Islet precursor cell (in vitro differentiated cells): ENCODE data around the gene CHST14.

Experiments
- DNase-seq: peaks from one replicate; pipeline ENCODE4 v3.0.0-alpha.2; 2018

Gene CHST14

DNA sequence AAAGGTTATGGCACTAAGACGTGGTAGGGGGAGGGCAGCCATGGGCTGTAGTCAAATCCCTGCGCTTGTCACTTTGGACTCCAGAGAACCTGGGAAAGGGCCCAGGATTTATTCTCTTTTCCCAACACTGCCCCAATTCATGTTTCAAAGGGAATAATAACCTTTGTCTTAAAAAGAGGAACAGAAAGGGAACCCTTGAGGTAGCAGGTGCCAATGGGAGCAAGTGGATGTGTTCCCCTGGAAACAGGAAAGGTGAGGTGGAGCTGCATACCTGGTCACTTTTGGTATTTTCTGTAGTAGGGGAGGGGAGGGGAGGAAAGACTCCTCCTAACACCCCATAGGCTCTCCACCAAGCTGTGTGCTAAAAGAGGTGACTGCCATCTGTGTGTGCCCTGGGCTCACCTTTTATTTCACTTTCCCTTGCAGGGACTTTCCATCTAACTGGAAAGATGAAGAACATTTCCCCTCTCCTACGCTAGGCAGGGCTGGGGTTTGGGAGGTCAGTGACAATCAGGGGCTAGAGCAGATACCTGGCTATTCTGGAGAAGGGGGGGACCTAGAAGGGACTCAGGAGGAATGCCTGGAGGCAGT, 6.1 kb upstream of the CHST14 start:
- no peak for DNase-seq

DNA sequence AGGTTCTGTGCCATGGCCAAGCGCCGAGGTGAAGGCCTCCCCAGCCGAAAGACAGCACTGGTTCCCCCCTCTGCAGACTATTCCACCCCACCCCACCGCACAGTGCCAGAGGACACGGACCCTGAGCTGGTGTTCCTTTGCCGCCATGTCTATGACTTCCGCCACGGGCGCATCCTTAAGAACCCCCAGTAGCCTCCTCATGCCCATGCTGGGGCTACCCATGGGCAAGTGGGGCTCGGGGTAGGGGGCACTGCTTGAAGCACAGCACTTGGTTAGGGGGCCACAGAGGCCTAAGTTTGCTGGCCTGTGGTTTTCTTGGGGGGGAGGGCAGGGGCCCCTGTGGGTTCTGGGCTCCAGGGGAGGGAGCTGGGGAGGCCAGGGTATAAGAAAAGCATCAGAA, 4.8 kb upstream of the CHST14 start:
- DNase-seq = no peak

DNA sequence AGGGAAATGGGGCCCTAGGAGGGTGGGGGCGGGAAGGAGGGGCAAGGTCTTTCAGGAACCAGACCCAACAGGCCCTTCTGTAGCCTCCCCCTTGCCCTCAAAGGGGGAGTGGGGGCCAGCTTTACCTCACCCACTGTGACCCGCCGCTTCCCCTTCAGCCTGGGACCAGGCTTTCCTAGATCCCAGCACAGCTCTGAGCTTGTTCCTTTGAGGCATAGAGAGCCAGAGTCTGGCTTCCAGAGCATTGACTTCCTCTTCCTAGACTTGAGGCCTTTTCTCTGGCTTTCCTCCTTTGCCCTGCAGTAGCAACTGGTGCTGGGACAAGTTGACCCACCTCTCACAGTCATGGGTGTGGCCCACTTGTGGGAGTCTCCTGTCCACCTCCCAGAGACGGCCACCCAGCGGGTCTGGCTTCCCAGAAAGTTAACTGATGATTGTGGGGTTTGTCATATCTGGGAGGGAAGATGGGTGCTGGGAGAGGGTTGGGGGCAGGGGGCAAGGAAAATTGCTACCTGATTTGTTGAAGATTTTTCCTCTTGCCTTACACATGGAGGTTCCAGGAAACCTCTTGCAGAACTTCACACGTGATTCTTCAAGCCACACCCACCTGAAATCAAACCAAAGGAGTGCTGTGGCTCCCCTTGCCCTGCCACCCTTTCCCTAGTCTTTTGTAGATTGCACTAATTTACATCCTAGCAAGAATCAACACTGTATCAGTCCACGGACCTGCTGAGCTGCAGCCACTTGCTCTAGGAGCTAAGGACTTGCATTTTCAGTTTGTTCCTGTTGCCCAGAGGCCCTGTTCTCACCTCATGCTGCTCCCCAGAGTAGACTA, 4.1 kb upstream of the CHST14 start:
- DNase-seq = no peak

DNA sequence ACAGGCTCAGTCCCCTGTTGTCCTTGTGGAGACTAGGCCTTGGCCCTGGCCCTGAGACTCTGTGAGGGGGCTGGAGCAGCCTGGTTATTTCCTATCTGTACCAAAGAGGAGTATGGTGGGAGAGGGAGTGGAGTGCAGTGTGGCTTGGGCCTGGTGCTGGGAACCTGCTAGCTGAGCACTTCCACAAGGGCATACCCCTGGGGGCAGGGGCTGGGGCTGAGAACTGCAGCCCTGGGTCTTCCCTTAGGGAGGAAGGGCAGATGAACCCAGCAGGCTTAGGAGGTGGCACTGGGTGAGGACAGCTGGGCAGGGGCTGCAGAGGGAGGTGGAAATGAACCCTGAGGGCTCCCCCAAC, 3.5 kb upstream of the CHST14 start:
- DNase-seq = no peak

DNA sequence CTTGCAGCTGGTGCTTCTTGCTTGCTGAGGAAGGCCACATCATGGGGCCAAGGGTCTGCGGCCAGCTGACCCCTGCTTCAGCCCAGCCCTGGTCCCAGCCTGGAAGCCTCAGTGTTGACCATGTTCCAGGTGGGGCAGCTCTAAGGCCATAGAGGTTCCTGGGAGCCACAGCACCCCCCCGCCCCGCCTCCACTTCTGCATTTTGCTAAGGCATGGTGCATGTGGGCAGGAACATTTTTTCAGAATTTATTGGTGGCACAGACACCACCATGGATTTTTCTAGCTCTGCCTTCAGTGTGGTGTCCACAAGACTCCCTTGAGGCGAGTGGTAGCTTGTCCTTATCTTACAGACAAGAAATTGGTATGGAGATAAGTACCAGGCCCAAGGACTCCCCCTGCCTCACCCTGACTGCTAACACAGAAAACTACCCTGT, 1.9 kb upstream of the CHST14 start:
- no peak for DNase-seq

DNA sequence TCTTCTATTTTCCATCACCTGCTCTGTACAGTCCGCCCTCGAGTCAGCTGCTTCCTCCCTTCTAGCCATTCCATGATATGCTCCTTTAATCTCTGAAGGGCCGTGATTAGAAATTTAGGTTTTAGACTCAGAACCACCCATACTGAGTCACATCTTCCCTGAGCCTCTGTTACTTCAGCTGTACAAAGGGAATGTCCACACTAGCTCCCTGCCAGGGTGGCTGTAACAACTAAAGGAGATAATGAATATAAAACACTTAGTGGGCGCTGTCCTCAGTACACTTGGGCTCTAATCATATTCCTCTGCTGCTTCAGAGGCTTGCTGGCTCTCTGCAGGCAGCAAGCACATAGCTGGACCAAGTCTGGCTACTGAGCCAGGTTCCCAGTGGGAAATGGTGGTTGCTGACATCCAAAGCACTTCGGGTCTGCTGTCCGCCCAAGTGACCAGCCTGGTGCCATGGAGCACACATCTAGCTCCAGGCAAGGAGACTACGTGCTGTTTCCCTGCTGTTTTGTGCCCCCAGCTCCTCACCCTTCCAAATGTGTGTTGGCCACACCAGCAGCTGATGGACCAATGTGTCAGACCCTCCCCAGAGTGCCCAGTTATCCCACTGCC, 901 bp upstream of the CHST14 start:
- DNase-seq = no peak

DNA sequence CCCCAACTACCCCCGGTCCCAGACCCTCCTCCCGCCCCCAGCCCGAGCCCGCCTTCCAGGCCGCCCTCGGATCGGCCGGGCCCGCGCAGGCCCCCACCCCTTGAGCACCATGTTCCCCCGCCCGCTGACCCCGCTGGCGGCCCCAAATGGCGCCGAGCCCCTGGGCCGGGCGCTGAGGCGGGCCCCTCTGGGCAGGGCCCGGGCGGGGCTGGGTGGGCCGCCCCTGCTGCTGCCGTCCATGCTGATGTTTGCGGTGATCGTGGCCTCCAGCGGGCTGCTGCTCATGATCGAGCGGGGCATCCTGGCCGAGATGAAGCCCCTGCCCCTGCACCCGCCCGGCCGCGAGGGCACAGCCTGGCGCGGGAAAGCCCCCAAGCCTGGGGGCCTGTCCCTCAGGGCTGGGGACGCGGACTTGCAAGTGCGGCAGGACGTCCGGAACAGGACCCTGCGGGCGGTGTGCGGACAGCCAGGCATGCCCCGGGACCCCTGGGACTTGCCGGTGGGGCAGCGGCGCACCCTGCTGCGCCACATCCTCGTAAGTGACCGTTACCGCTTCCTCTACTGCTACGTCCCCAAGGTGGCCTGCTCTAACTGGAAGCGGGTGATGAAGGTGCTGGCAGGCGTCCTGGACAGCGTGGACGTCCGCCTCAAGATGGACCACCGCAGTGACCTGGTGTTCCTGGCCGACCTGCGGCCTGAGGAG, 472 bp downstream of the CHST14 start:
- DNase-seq = peak; percentile 68

DNA sequence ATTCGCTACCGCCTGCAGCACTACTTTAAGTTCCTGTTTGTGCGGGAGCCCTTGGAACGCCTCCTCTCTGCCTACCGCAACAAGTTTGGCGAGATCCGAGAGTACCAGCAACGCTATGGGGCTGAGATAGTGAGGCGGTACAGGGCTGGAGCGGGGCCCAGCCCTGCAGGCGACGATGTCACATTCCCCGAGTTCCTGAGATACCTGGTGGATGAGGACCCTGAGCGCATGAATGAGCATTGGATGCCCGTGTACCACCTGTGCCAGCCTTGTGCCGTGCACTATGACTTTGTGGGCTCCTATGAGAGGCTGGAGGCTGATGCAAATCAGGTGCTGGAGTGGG, 995 bp downstream of the CHST14 start:
- DNase-seq = peak; percentile 84

DNA sequence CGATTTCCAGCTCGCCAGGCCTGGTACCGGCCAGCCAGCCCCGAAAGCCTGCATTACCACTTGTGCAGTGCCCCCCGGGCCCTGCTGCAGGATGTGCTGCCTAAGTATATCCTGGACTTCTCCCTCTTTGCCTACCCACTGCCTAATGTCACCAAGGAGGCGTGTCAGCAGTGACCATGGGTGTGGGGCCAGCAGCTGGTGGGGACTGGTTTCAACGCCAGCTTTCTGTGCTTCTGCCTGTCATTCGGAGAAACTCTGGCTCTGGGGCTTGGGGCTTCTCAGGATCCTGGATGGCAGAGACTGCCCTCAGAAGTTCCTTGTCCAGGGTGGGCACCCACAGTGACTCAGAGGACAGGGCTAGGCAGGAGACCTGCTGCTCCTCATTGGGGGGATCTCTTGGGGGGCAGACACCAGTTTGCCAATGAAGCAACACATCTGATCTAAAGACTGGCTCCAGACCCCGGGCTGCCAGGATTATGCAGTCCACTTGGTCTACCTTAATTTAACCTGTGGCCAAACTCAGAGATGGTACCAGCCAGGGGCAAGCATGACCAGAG, 1.5 kb downstream of the CHST14 start:
- DNase-seq = no peak

DNA sequence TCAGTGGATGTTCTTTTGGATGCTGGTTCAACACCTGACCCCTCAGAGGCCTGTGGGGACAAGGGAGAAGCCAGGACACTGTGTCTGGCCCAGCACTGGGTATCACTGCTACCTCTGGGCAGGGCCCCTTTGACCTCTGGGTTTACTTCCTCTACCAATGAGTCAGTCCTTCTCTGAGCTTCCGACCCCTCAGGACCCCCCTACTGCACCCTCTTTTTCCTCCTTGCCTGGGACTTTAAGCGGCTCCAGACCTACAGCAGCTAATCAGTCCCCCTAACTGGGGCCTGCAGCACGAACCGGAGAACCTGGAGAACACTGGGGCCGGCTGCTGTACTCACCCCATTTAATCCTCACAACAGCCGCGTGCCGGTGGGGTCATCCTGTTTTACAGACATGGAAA, 3.8 kb downstream of the CHST14 start:
- no peak for DNase-seq

DNA sequence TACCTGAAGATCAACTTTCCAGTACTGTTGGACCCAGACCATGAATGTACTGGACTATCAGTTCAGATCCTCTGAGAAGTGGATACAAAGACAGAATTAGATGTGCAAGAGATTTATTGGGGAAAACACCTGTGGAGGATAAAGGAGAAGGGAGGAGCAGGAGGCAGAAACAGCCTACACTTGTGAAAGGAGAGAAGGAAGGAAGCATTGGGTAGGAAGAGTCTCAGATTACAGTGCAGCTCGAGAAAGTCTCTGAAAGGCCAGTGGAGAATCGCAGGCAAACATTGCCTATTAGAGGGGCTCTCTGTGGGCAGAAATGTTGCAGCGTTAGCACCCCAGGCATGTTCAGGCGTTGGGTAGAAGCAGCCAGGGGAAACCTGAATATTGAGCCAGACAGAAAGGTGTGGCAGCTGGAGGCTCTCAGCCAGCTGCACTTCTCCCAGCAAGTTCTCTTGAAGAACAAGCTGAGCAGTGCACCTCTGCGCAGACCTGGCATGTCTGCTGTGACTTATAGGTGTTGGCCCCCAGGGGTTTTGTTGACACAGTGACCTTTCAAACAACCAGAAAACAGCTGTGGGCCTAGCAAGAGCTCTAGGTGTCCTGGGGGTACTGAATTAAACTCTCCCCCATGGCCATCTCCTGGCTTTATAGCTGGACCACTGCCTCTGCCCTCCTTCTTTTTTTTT, 7.0 kb downstream of the CHST14 start:
- no peak for DNase-seq

DNA sequence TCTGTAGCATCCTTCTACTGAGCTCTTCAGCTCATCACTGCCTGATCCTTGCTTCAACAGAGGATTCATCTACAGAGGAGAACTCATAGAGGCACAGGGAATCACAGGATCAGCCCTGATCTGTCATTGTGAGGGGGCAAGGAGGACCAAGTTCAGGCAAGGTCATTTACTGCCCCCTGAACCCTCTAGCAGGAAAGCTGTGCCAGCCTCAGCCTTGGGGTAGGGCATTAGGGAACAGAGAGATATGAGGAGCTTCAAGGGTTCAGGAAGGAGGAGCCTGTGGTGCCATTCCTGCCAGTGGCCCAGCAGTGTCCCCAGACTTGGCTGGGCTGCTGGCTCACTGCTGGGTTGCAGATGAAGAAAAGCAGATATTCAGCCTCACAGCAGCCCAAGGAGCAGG, 8.2 kb downstream of the CHST14 start:
- no peak for DNase-seq

DNA sequence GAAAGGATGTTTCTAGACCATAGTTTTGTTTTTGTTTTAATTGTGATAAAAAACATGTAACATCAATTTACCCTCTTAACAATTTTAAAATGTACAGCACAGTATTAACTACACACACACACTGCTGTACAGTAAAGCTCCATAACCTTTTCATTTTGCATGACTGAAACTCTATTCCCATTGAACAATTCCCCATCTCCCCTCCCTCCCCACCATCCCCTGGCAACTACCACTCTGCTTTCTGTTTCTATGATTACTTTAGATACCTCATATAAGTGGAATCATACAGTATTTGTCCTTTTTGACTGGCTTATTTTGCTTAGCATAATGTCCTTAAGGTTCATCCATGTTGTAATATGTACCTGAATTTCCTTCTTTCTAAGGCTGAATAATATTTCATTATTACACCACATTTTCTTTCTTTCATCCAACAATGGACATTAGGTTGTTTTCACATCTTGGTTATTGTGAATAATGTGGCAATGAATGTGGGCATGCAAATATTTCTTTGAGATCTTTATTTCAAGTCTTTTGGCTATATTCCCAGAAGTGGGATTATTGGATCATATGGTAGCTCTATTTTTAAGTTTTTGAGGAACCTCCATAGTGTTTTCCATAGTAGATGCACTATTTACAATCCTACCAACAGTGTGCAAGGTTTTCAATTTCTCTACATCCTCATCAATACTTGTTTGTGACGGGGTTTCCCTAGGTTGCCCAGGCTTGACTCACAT, 10.7 kb downstream of the CHST14 start:
- DNase-seq = no peak

DNA sequence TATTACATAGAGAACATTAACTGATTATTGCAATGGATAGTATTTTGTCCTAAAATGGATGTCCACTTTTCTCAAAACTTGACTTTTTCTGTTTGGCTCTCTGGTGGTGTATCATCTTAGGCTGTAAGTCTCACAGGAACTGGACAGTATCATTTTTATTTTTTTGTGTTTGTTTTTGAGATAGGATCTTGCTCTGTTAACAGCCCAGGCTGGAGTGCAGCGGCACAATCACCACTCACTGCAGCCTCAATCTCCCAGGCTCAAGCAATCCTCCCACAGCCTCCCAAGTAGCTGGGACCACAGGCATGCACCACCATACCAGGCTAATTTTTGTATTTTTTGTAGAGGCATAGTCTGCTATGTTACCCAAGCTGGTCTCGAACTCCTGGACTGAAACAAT, 13.1 kb downstream of the CHST14 start:
- no peak for DNase-seq

DNA sequence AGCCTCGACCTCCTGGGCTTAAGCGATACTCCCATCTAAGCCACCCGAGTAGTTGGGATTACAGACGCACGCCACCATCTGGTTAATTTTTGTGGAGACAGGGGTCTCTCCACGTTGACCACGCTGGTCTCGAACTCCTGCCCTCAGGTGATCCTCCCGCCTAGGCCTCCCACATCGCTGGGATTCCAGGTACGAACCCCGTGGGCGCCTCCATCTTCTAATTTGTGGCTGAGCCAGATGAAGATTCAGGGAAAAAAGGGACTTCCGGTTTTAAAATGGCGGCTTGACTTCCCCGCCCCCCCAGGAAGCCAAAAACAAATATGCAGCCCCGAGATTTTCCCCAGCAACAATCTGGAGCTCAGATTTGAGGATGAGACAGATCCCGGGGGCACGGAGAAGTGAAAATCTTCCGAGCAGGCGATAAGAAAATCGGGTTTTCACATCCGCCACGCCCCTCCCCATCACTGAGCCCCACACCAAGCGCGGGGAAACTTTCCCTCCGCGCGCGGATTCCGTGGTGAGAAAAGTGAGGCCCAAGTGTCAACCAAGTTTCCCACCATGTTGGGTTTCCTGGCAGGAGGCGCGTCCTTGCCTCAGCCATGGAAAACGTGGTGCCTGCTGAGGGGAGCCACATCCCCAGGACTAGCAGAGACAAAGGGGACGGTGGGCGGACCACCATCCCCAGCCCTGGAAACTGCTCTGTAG, 15.4 kb downstream of the CHST14 start:
- DNase-seq = no peak

DNA sequence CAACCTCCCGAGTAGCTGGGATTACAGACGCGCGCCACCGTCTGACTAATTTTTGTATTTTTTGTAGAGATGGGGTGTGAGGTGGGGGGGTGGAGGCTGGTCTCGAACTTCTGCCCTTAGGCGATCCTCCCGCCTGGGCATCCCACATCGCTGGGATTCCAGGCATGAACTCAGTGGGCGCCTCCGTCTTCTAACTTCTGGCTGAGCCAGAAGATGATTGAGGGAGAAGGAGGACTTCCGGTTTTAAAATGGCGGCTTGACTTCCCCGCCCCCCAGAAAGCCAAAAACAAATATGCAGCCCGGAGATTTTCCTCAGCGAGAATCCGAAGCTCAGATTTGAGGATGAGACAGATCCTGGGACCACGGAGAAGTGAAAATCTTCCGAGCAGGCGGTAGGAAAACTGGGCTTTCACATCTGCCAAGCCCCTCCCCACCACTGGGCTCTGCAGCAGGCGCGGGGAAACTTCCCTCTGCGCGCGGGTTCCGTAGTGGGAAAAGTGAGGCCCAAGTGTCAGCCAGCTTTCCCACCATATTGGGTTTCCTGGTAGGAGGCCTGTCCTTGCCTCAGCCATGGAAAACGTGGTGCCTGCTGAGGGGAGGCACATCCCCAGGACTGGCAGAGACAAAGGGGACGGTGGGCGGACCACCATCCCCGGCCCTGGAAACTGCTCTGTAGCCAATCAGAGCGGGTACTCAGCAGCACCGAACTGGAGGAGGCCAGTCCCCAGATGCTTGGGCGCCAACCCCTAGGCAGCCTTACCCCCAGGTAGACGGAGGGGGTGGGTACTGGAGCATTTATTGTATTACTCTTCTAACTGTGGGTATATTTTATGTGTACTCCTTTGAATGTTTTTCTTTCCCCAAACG, 17.3 kb downstream of the CHST14 start:
- no peak for DNase-seq

DNA sequence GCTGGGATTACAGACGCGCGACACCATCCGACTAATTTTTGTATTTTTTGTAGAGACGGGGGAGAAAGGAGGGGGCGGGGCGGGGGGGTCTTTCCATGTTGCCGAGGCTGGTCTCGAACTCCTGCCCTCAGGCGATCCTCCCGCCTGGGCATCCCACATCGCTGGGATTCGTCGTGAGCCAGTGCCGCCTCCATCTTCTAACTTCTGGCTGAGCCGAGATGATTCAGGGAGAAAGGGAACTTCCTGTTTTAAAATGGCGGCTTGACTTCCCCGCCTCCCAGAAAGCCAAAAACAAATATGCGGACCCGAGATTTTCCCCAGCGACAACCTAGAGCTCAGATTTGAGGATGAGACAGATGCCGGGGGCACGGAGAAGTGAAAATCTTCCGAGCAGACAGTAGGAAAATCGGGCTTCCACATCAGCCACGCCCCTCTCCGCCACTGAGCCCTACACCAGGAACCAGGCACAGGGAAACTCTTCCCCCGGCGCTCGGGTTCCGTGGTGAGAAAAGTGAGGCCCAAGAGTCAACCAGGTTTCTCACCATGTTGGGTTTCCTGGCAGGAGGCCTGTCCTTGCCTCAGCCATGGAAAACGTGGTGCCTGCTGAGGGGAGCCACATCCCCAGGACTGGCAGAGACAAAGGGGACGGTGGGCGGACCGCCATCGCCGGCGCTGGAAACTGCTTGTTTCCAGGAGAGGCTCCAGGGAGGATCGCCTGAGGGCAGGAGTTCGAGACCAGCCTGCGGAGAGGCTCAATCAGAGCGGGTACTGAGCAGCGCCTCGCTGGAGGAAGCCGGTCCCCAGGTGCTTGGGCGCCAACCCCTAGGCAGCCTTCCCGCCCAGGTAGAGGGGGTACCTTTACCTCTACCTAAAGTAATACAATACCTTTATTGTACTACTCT, 18.7 kb downstream of the CHST14 start:
- no peak for DNase-seq

DNA sequence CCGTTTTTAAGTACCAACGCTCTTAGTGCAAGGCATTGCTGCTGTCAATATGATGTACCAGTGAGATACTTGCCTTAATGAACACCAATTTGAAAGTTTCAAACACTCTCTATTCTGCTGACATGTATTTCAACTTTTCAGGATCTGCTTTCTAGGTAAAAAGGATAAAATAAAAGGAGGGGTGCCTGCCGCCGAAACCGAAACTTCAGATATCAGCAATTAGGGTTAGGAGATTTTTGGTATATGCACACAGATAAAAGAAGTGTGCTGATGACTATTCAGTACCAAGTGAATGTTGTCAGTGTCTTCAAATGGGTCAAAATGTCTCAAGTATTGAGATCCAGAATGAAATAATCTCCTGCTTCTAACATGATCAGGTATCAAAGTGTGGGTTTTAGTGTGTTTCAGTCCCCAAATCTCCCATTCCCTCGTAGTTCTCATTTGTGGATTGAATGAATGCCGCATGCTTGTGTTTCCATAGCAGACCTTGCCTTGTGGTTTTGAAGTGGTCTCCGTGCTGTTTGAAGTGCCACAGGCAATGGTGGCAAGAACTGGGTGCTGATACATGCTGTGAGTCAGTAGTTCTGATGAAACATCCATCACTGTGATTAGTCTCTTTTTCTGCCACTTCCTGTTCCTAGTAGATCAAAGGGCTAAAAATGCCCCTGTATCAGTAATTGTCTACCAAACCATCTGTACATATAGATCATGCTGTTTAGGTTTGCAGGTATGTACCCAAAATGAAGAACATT, 22.5 kb downstream of the CHST14 start:
- no peak for DNase-seq

DNA sequence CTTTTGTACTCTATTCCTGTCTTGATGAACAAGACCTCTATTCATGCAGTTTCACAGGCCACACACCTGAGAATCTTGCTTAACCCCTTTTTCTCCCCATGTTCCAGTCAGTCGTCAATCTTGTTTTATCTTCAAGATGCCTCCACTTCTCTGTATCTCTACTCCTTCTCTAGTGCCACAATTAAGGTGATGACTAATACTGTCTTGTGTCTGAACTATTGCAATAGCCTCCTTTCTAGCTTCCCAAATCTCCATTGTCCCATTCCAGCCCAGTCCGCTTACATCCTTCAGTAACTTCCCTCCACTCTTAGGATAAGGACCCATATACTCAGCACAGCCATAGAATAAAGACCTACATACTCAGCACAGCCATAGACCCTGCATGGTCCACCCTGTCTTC, 24.7 kb downstream of the CHST14 start:
- DNase-seq = no peak
